ENCODE data around the gene MAML1.

DNA sequence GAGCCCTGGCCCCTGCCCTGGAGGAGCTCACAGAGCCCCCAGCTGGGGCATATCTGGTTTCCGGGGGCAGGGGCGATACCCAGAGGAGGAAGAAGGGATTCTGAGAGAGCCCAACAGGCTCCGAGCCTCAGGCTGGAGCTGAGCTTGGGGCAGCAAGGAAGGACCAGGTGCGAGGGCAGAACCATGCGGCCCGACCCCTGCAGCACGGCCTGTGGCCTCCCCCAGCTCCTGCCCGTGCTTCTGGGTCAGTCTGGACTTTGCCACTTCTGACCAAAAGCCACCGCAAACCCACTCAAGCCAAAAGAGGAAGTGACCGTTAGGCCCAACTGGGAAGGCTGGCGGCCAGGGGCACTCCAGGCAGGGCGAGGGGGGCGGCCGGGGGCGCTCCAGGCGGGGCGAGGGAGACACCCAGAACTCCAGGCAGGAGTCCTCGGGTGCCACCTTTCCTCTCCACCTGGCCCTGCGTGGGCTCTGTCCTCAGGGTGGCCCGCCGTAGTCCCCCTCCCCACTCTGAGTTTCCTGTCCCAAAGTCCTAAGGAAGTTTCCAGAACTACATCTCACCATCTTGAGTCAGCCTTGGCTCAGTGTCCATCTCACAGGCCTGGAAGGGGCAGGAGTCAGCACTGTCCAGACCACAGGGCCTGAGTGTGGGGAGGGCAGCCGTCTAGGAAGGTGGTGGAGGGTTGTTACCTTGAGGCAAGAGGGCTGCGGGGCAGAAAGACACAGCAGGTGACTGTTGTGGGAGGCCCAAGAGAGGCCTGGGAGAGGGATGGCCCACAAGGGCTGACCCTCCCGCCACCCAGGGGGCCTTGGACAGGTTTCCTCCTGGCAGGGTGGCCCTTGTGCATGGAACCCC, 60.2 kb downstream of the MAML1 start:
- no peak for TF ChIP-seq POLR2A (IDR thresholded peaks at IDR 0.05)
- TF ChIP-seq, protein P1, sequence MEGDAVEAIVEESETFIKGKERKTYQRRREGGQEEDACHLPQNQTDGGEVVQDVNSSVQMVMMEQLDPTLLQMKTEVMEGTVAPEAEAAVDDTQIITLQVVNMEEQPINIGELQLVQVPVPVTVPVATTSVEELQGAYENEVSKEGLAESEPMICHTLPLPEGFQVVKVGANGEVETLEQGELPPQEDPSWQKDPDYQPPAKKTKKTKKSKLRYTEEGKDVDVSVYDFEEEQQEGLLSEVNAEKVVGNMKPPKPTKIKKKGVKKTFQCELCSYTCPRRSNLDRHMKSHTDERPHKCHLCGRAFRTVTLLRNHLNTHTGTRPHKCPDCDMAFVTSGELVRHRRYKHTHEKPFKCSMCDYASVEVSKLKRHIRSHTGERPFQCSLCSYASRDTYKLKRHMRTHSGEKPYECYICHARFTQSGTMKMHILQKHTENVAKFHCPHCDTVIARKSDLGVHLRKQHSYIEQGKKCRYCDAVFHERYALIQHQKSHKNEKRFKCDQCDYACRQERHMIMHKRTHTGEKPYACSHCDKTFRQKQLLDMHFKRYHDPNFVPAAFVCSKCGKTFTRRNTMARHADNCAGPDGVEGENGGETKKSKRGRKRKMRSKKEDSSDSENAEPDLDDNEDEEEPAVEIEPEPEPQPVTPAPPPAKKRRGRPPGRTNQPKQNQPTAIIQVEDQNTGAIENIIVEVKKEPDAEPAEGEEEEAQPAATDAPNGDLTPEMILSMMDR (IDR thresholded peaks at IDR 0.05), result no peak

Data from body of pancreas (tissue), 4 donors.